Measurements from ENCODE around the gene SYNE1.

GRCh38 chr6:152218887-152219286, 418.3 kb downstream of the SYNE1 start:
- TF ChIP-seq CTCF (IDR thresholded peaks at IDR 0.05) (no peak), POLR2A (IDR thresholded peaks at IDR 0.05) (no peak)

Measured in heart left ventricle (tissue), 13 donors.